ENCODE data around the gene LCNL1.
"Not testable (repeated sequence)": the region's sequence is repeated elsewhere in the genome, so short reads cannot be mapped to it uniquely, and the experiment has no call there.

Gene LCNL1

GRCh38 chr9:137028263-137029057 lies 45.7 kb downstream of the LCNL1 start:
- peak; percentile 70 to 93 (median 84) for DNase-seq

GRCh38 chr9:137029058-137029936 lies 46.5 kb downstream of the LCNL1 start:
- DNase-seq = peak; percentile 85 to 94 (median 89)

GRCh38 chr9:137030006-137030405 lies 47.2 kb downstream of the LCNL1 start:
- DNase-seq = peak; percentile 30 to 52 (median 40)

- DNase-seq = peak; percentile 57 to 85 (median 73)
Observed at GRCh38 chr9:137030538-137031527, 48.0 kb downstream of the LCNL1 start.

- peak; percentile 46 to 83 (median 70) for DNase-seq
Observed at GRCh38 chr9:137031904-137032640, 49.3 kb downstream of the LCNL1 start, which contains the start of gene FUT7. FUT7 (minus strand) TSS chr9:137032088; CDS start chr9:137031991, 97 bp downstream.

GRCh38 chr9:137032858-137033257 lies 50.1 kb downstream of the LCNL1 start:
- DNase-seq = peak; percentile 95 to 97 (median 96)

- not testable (repeated sequence) for DNase-seq
Observed at GRCh38 chr9:137033481-137033880, 50.7 kb downstream of the LCNL1 start.

GRCh38 chr9:137034039-137034708 lies 51.4 kb downstream of the LCNL1 start:
- DNase-seq = peak; percentile 53 to 67 (median 66)

- peak; percentile 87 to 92 (median 88) for DNase-seq
Observed at GRCh38 chr9:137034709-137035506, 52.1 kb downstream of the LCNL1 start.

All from suppressor macrophage (primary cell).